ENCODE measurements around the gene ARHGAP25. TPM values are rescaled to one million over a fixed set of nuclear protein-coding genes. Genes with fewer than 3 reads are reported as not detected.

Gene ARHGAP25, protein sequence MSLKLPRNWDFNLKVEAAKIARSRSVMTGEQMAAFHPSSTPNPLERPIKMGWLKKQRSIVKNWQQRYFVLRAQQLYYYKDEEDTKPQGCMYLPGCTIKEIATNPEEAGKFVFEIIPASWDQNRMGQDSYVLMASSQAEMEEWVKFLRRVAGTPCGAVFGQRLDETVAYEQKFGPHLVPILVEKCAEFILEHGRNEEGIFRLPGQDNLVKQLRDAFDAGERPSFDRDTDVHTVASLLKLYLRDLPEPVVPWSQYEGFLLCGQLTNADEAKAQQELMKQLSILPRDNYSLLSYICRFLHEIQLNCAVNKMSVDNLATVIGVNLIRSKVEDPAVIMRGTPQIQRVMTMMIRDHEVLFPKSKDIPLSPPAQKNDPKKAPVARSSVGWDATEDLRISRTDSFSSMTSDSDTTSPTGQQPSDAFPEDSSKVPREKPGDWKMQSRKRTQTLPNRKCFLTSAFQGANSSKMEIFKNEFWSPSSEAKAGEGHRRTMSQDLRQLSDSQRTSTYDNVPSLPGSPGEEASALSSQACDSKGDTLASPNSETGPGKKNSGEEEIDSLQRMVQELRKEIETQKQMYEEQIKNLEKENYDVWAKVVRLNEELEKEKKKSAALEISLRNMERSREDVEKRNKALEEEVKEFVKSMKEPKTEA
- 15.9 to 28.6 TPM (median 25.3 TPM) in 3 replicates for polyA plus RNA-seq
- 4.2 TPM for polyA plus RNA-seq (2011; ENCODE audit: low read depth)
- 15.0 and 18.9 TPM in 2 replicates for polyA plus RNA-seq (2011; cell fraction: cytosol; rRNA removed)
- polyA plus RNA-seq (2011; cell fraction: nucleus; rRNA removed): 29.7 and 33.2 TPM in 2 replicates
- 4.4 and 19.4 TPM in 2 replicates for polyA plus RNA-seq (2012; ENCODE audit: low replicate concordance)
- polyA minus RNA-seq: 15.2 to 21.8 TPM (median 18.5 TPM) in 3 replicates
- polyA minus RNA-seq (2011; cell fraction: cytosol; rRNA and poly(A)+ RNA removed): 8.6 TPM
- polyA minus RNA-seq (2011; cell fraction: nucleus; rRNA and poly(A)+ RNA removed): 9.9 and 15.5 TPM in 2 replicates

DNA sequence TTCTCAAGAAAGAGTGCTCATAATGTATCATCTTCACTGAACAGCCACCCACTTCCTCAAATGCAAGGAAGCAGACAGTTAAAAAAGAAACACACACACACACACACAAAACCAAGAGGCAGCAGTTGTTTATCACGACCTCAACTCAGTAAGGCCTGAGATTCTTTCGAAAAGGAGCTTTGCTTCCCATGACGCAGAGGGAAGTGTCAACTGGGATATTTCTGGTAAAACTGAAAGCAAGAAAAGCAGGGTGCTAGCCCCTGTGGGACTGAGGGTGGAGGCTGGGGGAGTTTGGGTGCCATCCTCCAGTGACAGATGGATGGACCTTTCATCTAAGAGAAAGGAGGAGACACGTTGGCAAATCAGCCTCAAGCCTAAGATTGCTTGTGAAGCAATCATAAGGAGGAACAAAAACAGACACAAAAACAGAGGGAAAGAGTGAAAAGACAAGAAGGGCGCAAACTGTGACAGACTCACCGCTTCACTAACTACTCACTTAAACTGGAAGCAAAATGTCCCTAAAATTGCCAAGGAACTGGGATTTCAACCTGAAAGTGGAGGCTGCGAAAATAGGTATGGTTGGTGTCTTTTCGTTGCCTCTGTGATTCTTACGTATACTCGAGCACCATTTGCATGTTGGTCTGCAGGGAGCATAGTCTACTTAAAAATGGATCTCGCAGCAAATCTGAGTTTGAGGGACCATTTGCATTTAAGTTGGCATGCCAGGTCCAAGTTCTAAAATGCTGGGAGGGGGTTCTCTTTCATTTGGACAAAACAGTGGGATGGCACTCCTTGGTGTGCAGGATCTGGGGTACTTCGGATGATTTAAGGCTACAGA is at the start of gene ARHGAP25:
Gene ARHGAP25, plus strand, starts transcription at position 124 of the 838 bp plus-strand sequence. Its CDS starts 389 bp downstream, at position 513.
- H3K9ac ChIP-seq (ENCODE audit: control insufficient read depth, extremely low read depth, insufficient read depth, low read length): no peak within 1 kb of the TSS
- no peak within 1 kb of the TSS for H2AFZ ChIP-seq (ENCODE audit: control insufficient read depth, low read length)
- no peak within 1 kb of the TSS for H3K27ac ChIP-seq (ENCODE audit: control insufficient read depth, insufficient read depth, low read length)
- no peak within 1 kb of the TSS for H3K4me3 ChIP-seq (ENCODE audit: control insufficient read depth in 2 of 3, extremely low read depth in 1 of 3, insufficient read depth in 2 of 3, low read depth in 1 of 3, low read length in 3 of 3)
- no peaks in the 10 kb centered on the region for H3K9me1 ChIP-seq (ENCODE audit: control insufficient read depth, extremely low read depth, insufficient read depth, low read length)
- no peaks in the 10 kb centered on the region for H3K36me3 ChIP-seq (ENCODE audit: control insufficient read depth in 2 of 2, extremely low read depth in 1 of 2, insufficient read depth in 2 of 2, low read length in 2 of 2)
- no peaks in the 10 kb centered on the region for H4K20me1 ChIP-seq (ENCODE audit: control insufficient read depth, extremely low read depth, insufficient read depth, low read length)
- no peaks in the 10 kb centered on the region for H3K79me2 ChIP-seq (ENCODE audit: control insufficient read depth, insufficient read depth, low read length)
- H3K4me2 ChIP-seq (ENCODE audit: control insufficient read depth, extremely low read depth, insufficient read depth, low read depth, low read length): no peak within 1 kb of the TSS
- H3K9me3 ChIP-seq (ENCODE audit: control insufficient read depth, low read depth, low read length): no peaks in the 10 kb centered on the region
- dilution Hi-C loops (cut with MboI; ENCODE audit: extremely low pct_ligation_motif_present, low sequenced_read_pairs): no loop called here
- DNase-seq (ENCODE audit: low read depth, low spot score): no peak
- TF ChIP-seq EZH2 (IDR thresholded peaks at IDR 0.05; ENCODE audit: low read length): no peak
- TF ChIP-seq, protein P1, sequence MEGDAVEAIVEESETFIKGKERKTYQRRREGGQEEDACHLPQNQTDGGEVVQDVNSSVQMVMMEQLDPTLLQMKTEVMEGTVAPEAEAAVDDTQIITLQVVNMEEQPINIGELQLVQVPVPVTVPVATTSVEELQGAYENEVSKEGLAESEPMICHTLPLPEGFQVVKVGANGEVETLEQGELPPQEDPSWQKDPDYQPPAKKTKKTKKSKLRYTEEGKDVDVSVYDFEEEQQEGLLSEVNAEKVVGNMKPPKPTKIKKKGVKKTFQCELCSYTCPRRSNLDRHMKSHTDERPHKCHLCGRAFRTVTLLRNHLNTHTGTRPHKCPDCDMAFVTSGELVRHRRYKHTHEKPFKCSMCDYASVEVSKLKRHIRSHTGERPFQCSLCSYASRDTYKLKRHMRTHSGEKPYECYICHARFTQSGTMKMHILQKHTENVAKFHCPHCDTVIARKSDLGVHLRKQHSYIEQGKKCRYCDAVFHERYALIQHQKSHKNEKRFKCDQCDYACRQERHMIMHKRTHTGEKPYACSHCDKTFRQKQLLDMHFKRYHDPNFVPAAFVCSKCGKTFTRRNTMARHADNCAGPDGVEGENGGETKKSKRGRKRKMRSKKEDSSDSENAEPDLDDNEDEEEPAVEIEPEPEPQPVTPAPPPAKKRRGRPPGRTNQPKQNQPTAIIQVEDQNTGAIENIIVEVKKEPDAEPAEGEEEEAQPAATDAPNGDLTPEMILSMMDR (optimal IDR thresholded peaks at IDR 0.05 in 1 of 3, IDR thresholded peaks at IDR 0.05 in 1 of 3, conservative IDR thresholded peaks at IDR 0.05 in 1 of 3; ENCODE audit: extremely low read depth in 1 of 3, insufficient read depth in 2 of 3, low read length in 3 of 3): no peak
- no peak for FAIRE-seq
- H3K27me3 ChIP-seq (ENCODE audit: control insufficient read depth, extremely low read depth, insufficient read depth, low read length): no peaks in the 10 kb centered on the region
- peaks cover 20% of the 10 kb centered on the region for H3K4me1 ChIP-seq (ENCODE audit: control insufficient read depth, extremely low read depth, insufficient read depth, low read length)

DNA sequence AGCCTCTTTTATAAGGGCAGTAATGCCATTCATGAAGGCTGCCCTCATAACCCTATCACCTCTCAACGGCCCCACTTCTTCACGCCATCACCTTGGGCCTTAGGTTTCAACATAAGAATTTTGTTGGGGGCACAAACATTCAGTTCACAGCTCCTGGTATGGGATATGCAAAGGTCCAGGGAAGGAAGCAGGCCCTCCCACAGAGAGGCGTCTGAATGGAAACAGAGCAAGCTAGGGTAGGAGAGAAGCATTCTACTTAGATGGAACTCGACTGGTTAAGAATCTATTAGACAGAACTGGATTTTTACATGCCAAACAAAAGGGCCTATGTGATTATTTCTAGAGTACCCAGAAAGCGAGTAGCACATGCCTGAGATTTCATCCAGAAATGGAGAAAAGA is 48.4 kb upstream of the ARHGAP25 start:
- no peak for FAIRE-seq
- H4K20me1 ChIP-seq (ENCODE audit: control insufficient read depth, extremely low read depth, insufficient read depth, low read length): no peaks in the 10 kb centered on the region

More for the DNA sequence above, 48.4 kb upstream of the ARHGAP25 start:
- dilution Hi-C loops (cut with MboI; ENCODE audit: extremely low pct_ligation_motif_present, low sequenced_read_pairs): no loop called here
- no peak overlapping the region for H3K9ac ChIP-seq (ENCODE audit: control insufficient read depth, extremely low read depth, insufficient read depth, low read length)
- no peaks in the 10 kb centered on the region for H3K36me3 ChIP-seq (ENCODE audit: control insufficient read depth in 2 of 2, extremely low read depth in 1 of 2, insufficient read depth in 2 of 2, low read length in 2 of 2)
- H3K9me3 ChIP-seq (ENCODE audit: control insufficient read depth, low read depth, low read length): no peaks in the 10 kb centered on the region
- no peak overlapping the region for H3K4me2 ChIP-seq (ENCODE audit: control insufficient read depth, extremely low read depth, insufficient read depth, low read depth, low read length)
- DNase-seq (ENCODE audit: low read depth, low spot score): no peak
- TF ChIP-seq, protein P1 (optimal IDR thresholded peaks at IDR 0.05 in 1 of 3, IDR thresholded peaks at IDR 0.05 in 1 of 3, conservative IDR thresholded peaks at IDR 0.05 in 1 of 3; ENCODE audit: extremely low read depth in 1 of 3, insufficient read depth in 2 of 3, low read length in 3 of 3): no peak
- no peak for TF ChIP-seq EZH2 (IDR thresholded peaks at IDR 0.05; ENCODE audit: low read length)
- H3K4me3 ChIP-seq (ENCODE audit: control insufficient read depth in 2 of 3, extremely low read depth in 1 of 3, insufficient read depth in 2 of 3, low read depth in 1 of 3, low read length in 3 of 3): no peak overlapping the region
- H2AFZ ChIP-seq (ENCODE audit: control insufficient read depth, low read length): no peak overlapping the region
- no peaks in the 10 kb centered on the region for H3K9me1 ChIP-seq (ENCODE audit: control insufficient read depth, extremely low read depth, insufficient read depth, low read length)
- no peaks in the 10 kb centered on the region for H3K79me2 ChIP-seq (ENCODE audit: control insufficient read depth, insufficient read depth, low read length)
- no peak overlapping the region for H3K27ac ChIP-seq (ENCODE audit: control insufficient read depth, insufficient read depth, low read length)
- H3K4me1 ChIP-seq (ENCODE audit: control insufficient read depth, extremely low read depth, insufficient read depth, low read length): no peaks in the 10 kb centered on the region
- H3K27me3 ChIP-seq (ENCODE audit: control insufficient read depth, extremely low read depth, insufficient read depth, low read length): no peaks in the 10 kb centered on the region

Measured in keratinocyte (primary cell).